HepG2 (cell line): ENCODE results near the gene MED28. TPM values are rescaled to one million over a fixed set of nuclear protein-coding genes. Genes with fewer than 3 reads are reported as not detected.
A peak's percentile ranks its signal among the peaks of the same experiment; 100 is the strongest.

Source experiments
- CBX1 ChIP-seq: IDR thresholded peaks from one replicate; pipeline ENCODE4 v1.6.1; 2016; ENCODE audit warnings: antibody characterized with exemption, low read depth
- MZF1 ChIP-seq: sonication (generic); formaldehyde crosslinking; IDR thresholded peaks from 2 replicates; pipeline ENCODE4 v1.8.1; 2023; ENCODE audit warnings: mild to moderate bottlenecking, missing genetic modification reagents, borderline replicate concordance
- SIX4 ChIP-seq: sonication (generic); formaldehyde crosslinking; IDR thresholded peaks from 2 replicates; pipeline ENCODE4 v1.4.0; 2020; ENCODE audit warnings: missing genetic modification reagents
- SMARCE1 ChIP-seq: fragments of 450-650 bp; IDR thresholded peaks from 2 replicates; pipeline ENCODE4 v1.6.1; 2017; ENCODE audit warnings: borderline replicate concordance
- TAF1 ChIP-seq: sonication (generic); formaldehyde crosslinking; IDR thresholded peaks from 2 replicates; pipeline ENCODE4 v1.4.0; 2020; ENCODE audit warnings: missing genetic modification reagents
- TP53 ChIP-seq: sonication (generic); formaldehyde crosslinking; conservative IDR thresholded peaks from 2 replicates; pipeline ENCODE4 v1.4.0; 2020; ENCODE audit warnings: missing genetic modification reagents
- ZSCAN25 ChIP-seq: sonication (generic); formaldehyde crosslinking; IDR thresholded peaks from 2 replicates; pipeline ENCODE4 v1.8.0; 2022; ENCODE audit warnings: mild to moderate bottlenecking, missing genetic modification reagents
- polyA plus RNA-seq, 8 experiments: library from polyadenylated mRNA; depleted of rRNA in 3 of 8; stranded (reverse) in 7 of 8; unstranded in 1 of 8; fragments of >200 nt; fragmentation: Illumina TruSeq in 4 of 8; extraction: Trizol in 4 of 8; gene quantifications; 2 replicates each; pipeline versions ENCODE4 v1.2.1 to v1.2.3, GENCODE V29; 2011 to 2016; ENCODE audit warnings: low read depth in 4 of 8, missing spikeins in 1 of 8, mixed read lengths in 1 of 8; ENCODE audit not compliant: insufficient read depth in 1 of 8
- total RNA-seq, 5 experiments: library from RNA; depleted of rRNA; stranded (reverse); fragments of >200 nt; fragmentation: Illumina TruSeq; extraction: Trizol; gene quantifications; 2 replicates each; pipeline ENCODE4 v1.2.3, GENCODE V29; 2016; ENCODE audit warnings: low read depth in 1 of 5
- TF ChIP-seq, protein P1 (sequence below): sonication (generic); formaldehyde crosslinking; IDR thresholded peaks from 2 replicates; pipeline ENCODE4 v1.4.0; 2020; ENCODE audit warnings: missing genetic modification reagents
- TF ChIP-seq, protein P2 (sequence below): sonication (generic); formaldehyde crosslinking; IDR thresholded peaks from 2 replicates; pipeline ENCODE4 v1.5.0; 2020; ENCODE audit warnings: mild to moderate bottlenecking, missing genetic modification reagents
- TF ChIP-seq, protein P3 (sequence below): sonication (generic); formaldehyde crosslinking; IDR thresholded peaks from 2 replicates; pipeline ENCODE4 v1.5.1; 2020; ENCODE audit warnings: missing genetic modification reagents, mild to moderate bottlenecking, borderline replicate concordance
- TF ChIP-seq, protein P4 (sequence below): sonication (generic); formaldehyde crosslinking; IDR thresholded peaks from 2 replicates; pipeline ENCODE4 v1.4.0; 2020; ENCODE audit warnings: missing genetic modification reagents
- TF ChIP-seq, protein P5 (sequence below): sonication (generic); formaldehyde crosslinking; IDR thresholded peaks from 2 replicates; pipeline ENCODE4 v1.4.0; 2020; ENCODE audit warnings: missing genetic modification reagents

Gene MED28
- total and polyA plus RNA-seq, 2 of the 13 experiments (the other 11 are each of a cell fraction or from before 2014, with no cell fraction given): 41.3 to 65.7 TPM

GRCh38 chr4:17614416-17615299 is at the start of gene MED28 (continued):
- TF ChIP-seq ZSCAN25 (CRISPR knock-in tag): peak; percentile 28; the same call in 1 of the 2 replicates
- TF ChIP-seq TAF1: peak; percentile 89
- TF ChIP-seq, protein P1, sequence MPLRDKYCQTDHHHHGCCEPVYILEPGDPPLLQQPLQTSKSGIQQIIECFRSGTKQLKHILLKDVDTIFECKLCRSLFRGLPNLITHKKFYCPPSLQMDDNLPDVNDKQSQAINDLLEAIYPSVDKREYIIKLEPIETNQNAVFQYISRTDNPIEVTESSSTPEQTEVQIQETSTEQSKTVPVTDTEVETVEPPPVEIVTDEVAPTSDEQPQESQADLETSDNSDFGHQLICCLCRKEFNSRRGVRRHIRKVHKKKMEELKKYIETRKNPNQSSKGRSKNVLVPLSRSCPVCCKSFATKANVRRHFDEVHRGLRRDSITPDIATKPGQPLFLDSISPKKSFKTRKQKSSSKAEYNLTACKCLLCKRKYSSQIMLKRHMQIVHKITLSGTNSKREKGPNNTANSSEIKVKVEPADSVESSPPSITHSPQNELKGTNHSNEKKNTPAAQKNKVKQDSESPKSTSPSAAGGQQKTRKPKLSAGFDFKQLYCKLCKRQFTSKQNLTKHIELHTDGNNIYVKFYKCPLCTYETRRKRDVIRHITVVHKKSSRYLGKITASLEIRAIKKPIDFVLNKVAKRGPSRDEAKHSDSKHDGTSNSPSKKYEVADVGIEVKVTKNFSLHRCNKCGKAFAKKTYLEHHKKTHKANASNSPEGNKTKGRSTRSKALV (CRISPR knock-in tag): 0 out of 2 replicates have a peak, but pooled peaks have one; percentile 58
- no peak for TF ChIP-seq SIX4 (CRISPR knock-in tag)
- TF ChIP-seq SMARCE1: no peak
- TF ChIP-seq, protein P2, sequence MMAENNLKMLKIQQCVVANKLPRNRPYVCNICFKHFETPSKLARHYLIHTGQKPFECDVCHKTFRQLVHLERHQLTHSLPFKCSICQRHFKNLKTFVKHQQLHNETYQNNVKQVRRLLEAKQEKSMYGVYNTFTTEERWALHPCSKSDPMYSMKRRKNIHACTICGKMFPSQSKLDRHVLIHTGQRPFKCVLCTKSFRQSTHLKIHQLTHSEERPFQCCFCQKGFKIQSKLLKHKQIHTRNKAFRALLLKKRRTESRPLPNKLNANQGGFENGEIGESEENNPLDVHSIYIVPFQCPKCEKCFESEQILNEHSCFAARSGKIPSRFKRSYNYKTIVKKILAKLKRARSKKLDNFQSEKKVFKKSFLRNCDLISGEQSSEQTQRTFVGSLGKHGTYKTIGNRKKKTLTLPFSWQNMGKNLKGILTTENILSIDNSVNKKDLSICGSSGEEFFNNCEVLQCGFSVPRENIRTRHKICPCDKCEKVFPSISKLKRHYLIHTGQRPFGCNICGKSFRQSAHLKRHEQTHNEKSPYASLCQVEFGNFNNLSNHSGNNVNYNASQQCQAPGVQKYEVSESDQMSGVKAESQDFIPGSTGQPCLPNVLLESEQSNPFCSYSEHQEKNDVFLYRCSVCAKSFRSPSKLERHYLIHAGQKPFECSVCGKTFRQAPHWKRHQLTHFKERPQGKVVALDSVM (CRISPR knock-in tag): peak; percentile 36; the same call in 1 of the 2 replicates
- TF ChIP-seq, protein P3, sequence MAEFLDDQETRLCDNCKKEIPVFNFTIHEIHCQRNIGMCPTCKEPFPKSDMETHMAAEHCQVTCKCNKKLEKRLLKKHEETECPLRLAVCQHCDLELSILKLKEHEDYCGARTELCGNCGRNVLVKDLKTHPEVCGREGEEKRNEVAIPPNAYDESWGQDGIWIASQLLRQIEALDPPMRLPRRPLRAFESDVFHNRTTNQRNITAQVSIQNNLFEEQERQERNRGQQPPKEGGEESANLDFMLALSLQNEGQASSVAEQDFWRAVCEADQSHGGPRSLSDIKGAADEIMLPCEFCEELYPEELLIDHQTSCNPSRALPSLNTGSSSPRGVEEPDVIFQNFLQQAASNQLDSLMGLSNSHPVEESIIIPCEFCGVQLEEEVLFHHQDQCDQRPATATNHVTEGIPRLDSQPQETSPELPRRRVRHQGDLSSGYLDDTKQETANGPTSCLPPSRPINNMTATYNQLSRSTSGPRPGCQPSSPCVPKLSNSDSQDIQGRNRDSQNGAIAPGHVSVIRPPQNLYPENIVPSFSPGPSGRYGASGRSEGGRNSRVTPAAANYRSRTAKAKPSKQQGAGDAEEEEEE (CRISPR knock-in tag): no peak
- TF ChIP-seq TP53 (CRISPR knock-in tag): no peak
- TF ChIP-seq CBX1: no peak
- TF ChIP-seq, protein P4, sequence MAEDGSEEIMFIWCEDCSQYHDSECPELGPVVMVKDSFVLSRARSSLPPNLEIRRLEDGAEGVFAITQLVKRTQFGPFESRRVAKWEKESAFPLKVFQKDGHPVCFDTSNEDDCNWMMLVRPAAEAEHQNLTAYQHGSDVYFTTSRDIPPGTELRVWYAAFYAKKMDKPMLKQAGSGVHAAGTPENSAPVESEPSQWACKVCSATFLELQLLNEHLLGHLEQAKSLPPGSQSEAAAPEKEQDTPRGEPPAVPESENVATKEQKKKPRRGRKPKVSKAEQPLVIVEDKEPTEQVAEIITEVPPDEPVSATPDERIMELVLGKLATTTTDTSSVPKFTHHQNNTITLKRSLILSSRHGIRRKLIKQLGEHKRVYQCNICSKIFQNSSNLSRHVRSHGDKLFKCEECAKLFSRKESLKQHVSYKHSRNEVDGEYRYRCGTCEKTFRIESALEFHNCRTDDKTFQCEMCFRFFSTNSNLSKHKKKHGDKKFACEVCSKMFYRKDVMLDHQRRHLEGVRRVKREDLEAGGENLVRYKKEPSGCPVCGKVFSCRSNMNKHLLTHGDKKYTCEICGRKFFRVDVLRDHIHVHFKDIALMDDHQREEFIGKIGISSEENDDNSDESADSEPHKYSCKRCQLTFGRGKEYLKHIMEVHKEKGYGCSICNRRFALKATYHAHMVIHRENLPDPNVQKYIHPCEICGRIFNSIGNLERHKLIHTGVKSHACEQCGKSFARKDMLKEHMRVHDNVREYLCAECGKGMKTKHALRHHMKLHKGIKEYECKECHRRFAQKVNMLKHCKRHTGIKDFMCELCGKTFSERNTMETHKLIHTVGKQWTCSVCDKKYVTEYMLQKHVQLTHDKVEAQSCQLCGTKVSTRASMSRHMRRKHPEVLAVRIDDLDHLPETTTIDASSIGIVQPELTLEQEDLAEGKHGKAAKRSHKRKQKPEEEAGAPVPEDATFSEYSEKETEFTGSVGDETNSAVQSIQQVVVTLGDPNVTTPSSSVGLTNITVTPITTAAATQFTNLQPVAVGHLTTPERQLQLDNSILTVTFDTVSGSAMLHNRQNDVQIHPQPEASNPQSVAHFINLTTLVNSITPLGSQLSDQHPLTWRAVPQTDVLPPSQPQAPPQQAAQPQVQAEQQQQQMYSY (CRISPR knock-in tag): peak; percentile 53; the same call in 1 of the 2 replicates
- TF ChIP-seq, protein P5, sequence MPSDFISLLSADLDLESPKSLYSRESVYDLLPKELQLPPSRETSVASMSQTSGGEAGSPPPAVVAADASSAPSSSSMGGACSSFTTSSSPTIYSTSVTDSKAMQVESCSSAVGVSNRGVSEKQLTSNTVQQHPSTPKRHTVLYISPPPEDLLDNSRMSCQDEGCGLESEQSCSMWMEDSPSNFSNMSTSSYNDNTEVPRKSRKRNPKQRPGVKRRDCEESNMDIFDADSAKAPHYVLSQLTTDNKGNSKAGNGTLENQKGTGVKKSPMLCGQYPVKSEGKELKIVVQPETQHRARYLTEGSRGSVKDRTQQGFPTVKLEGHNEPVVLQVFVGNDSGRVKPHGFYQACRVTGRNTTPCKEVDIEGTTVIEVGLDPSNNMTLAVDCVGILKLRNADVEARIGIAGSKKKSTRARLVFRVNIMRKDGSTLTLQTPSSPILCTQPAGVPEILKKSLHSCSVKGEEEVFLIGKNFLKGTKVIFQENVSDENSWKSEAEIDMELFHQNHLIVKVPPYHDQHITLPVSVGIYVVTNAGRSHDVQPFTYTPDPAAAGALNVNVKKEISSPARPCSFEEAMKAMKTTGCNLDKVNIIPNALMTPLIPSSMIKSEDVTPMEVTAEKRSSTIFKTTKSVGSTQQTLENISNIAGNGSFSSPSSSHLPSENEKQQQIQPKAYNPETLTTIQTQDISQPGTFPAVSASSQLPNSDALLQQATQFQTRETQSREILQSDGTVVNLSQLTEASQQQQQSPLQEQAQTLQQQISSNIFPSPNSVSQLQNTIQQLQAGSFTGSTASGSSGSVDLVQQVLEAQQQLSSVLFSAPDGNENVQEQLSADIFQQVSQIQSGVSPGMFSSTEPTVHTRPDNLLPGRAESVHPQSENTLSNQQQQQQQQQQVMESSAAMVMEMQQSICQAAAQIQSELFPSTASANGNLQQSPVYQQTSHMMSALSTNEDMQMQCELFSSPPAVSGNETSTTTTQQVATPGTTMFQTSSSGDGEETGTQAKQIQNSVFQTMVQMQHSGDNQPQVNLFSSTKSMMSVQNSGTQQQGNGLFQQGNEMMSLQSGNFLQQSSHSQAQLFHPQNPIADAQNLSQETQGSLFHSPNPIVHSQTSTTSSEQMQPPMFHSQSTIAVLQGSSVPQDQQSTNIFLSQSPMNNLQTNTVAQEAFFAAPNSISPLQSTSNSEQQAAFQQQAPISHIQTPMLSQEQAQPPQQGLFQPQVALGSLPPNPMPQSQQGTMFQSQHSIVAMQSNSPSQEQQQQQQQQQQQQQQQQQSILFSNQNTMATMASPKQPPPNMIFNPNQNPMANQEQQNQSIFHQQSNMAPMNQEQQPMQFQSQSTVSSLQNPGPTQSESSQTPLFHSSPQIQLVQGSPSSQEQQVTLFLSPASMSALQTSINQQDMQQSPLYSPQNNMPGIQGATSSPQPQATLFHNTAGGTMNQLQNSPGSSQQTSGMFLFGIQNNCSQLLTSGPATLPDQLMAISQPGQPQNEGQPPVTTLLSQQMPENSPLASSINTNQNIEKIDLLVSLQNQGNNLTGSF (CRISPR knock-in tag): no peak
- 0 out of 2 replicates have a peak, but pooled peaks have one; percentile 51 for TF ChIP-seq MZF1 (CRISPR knock-in tag)
